GM12878 (cell line): Measurements from ENCODE around the gene JAGN1. TPM values are rescaled to one million over a fixed set of nuclear protein-coding genes. Genes with fewer than 3 reads are reported as not detected.
A peak's percentile ranks its signal among the peaks of the same experiment; 100 is the strongest.

Experiments
- CHD2 ChIP-seq: IDR thresholded peaks from 2 replicates; pipeline ENCODE4 v1.6.1; 2011; ENCODE audit warnings: low read depth, low read length, improper control_type of control experiment, borderline replicate concordance
- CREB1 ChIP-seq: IDR thresholded peaks from 2 replicates; pipeline ENCODE4 v1.6.1; 2012; ENCODE audit warnings: low read depth, mild to moderate bottlenecking, inconsistent platforms
- CREM ChIP-seq: IDR thresholded peaks from 2 replicates; pipeline ENCODE4 v1.6.1; 2014; ENCODE audit warnings: antibody characterized with exemption, low read depth
- DPF2 ChIP-seq: fragments of 450-650 bp; IDR thresholded peaks from 2 replicates; pipeline ENCODE4 v1.6.1; 2017; ENCODE audit warnings: mild to moderate bottlenecking
- IRF3 ChIP-seq: fragments of 450-650 bp; IDR thresholded peaks from 2 replicates; pipeline ENCODE4 v1.6.1; 2014; ENCODE audit warnings: mild to moderate bottlenecking
- MEF2B ChIP-seq: fragments of 450-650 bp; IDR thresholded peaks from 2 replicates; pipeline ENCODE4 v1.6.1; 2018; ENCODE audit warnings: mild to moderate bottlenecking, moderate library complexity; ENCODE audit not compliant: partially characterized antibody, poor library complexity, severe bottlenecking
- MYC ChIP-seq: IDR thresholded peaks from 2 replicates; pipeline ENCODE4 v1.6.1; 2011; ENCODE audit warnings: mild to moderate bottlenecking, low read length, moderate library complexity, inconsistent platforms; ENCODE audit not compliant: insufficient read depth, insufficient replicate concordance, insufficient read length, severe bottlenecking
- NFYB ChIP-seq: IDR thresholded peaks from 2 replicates; pipeline ENCODE4 v1.6.1; 2011; ENCODE audit warnings: low read depth, mild to moderate bottlenecking, low read length, improper control_type of control experiment, moderate library complexity; ENCODE audit not compliant: insufficient read depth
- NKRF ChIP-seq: fragments of 450-650 bp; conservative IDR thresholded peaks from 2 replicates; pipeline ENCODE4 v1.6.1; 2017; ENCODE audit warnings: mild to moderate bottlenecking, moderate library complexity
- NRF1 ChIP-seq: conservative IDR thresholded peaks from 2 replicates; pipeline ENCODE4 v1.6.1; 2011; ENCODE audit warnings: mild to moderate bottlenecking, low read depth, low read length, improper control_type of control experiment
- PML ChIP-seq: IDR thresholded peaks from 2 replicates; pipeline ENCODE4 v1.6.1; 2012; ENCODE audit warnings: low read length, inconsistent platforms
- RFX5 ChIP-seq: IDR thresholded peaks from 2 replicates; pipeline ENCODE4 v1.6.1; 2011; ENCODE audit warnings: low read depth, low read length, improper control_type of control experiment
- SMAD5 ChIP-seq: IDR thresholded peaks from 2 replicates; pipeline ENCODE4 v1.6.1; 2016; ENCODE audit warnings: antibody characterized with exemption, low read depth
- SMARCA5 ChIP-seq: fragments of 450-650 bp; IDR thresholded peaks from 2 replicates; pipeline ENCODE4 v1.6.1; 2017; ENCODE audit warnings: mild to moderate bottlenecking
- SPI1 ChIP-seq: IDR thresholded peaks from 2 replicates; pipeline ENCODE4 v1.6.1; 2011; ENCODE audit warnings: low read depth, mild to moderate bottlenecking, low read length, moderate library complexity, borderline replicate concordance; ENCODE audit not compliant: insufficient read depth
- TAF1 ChIP-seq: IDR thresholded peaks from 2 replicates; pipeline ENCODE4 v1.6.1; 2011; ENCODE audit warnings: mild to moderate bottlenecking, low read depth, low read length, borderline replicate concordance
- TBL1XR1 ChIP-seq: IDR thresholded peaks from 2 replicates; pipeline ENCODE4 v1.6.1; 2012; ENCODE audit warnings: low read depth, low read length, improper control_type of control experiment
- YY1 ChIP-seq: IDR thresholded peaks from 2 replicates; pipeline ENCODE4 v1.6.1; 2011; ENCODE audit warnings: low read depth, mild to moderate bottlenecking, low read length
- ZNF207 ChIP-seq: fragments of 450-650 bp; IDR thresholded peaks from 2 replicates; pipeline ENCODE4 v1.6.1; 2014; ENCODE audit warnings: antibody characterized with exemption, mild to moderate bottlenecking, borderline replicate concordance
- polyA plus RNA-seq, 11 experiments: library from polyadenylated mRNA; depleted of rRNA in 4 of 11; unstranded in 6 of 11; stranded (reverse) in 5 of 11; fragments of >200 nt; fragmentation: Nextera tagmentation in 4 of 11; fragmentation: Illumina TruSeq in 1 of 11; extraction: Ambion mirVana in 4 of 11; extraction: Trizol in 1 of 11; gene quantifications; 1 replicate in 1 of 11; 2 replicates in 10 of 11; pipeline versions ENCODE4 v1.2.1 to v1.2.3, GENCODE V29; 2011 to 2016; ENCODE audit warnings: inconsistent platforms in 2 of 11, missing spikeins in 2 of 11, low read depth in 1 of 11
- total RNA-seq, 4 experiments: library from RNA; depleted of rRNA in 3 of 4; stranded (reverse); fragments of >200 nt in 3 of 4; fragmentation: Illumina TruSeq in 1 of 4; extraction: Trizol in 1 of 4; gene quantifications; 2 replicates each; pipeline versions ENCODE4 v1.2.1 to v1.2.3, GENCODE V29; 2013 to 2021
- TF ChIP-seq, protein P1 (sequence below): fragments of 450-650 bp; IDR thresholded peaks from 2 replicates; pipeline ENCODE4 v1.6.1; 2016; ENCODE audit warnings: mild to moderate bottlenecking, moderate library complexity, borderline replicate concordance
- TF ChIP-seq, protein P2 (sequence below): fragments of 450-650 bp; IDR thresholded peaks from 2 replicates; pipeline ENCODE4 v1.6.1; 2016; ENCODE audit warnings: mild to moderate bottlenecking

JAGN1 gene
- total and polyA plus RNA-seq, 10 of the 15 experiments (the other 5 are each of a cell fraction or from before 2014, with no cell fraction given), result 23.3 to 56.0 (median 35.4) TPM

- TF ChIP-seq PML (0 out of 2 replicates have a peak, but pooled peaks have one; percentile 30), RFX5 (no peak), SPI1 (peak; percentile 27; the same call in 1 of the 2 replicates), CHD2 (peak; percentile 88), MEF2B (no peak), TBL1XR1 (no peak), IRF3 (peak; percentile 68; the same call in 1 of the 2 replicates), NFYB (peak; percentile 89), NRF1 (peak; percentile 58), YY1 (peak; percentile 58; the same call in 1 of the 2 replicates), ZNF207 (peak; percentile 75; the same call in 1 of the 2 replicates), TAF1 (peak; percentile 18; the same call in 1 of the 2 replicates), CREM (0 out of 2 replicates have a peak, but pooled peaks have one; percentile 8), CREB1 (peak; percentile 47; the same call in 1 of the 2 replicates), MYC (peak; percentile 71), SMARCA5 (peak; percentile 63; the same call in 1 of the 2 replicates), NKRF (peak; percentile 48; the same call in 1 of the 2 replicates), SMAD5 (0 out of 2 replicates have a peak, but pooled peaks have one; percentile 58), DPF2 (peak; percentile 98)
- TF ChIP-seq, protein P1, sequence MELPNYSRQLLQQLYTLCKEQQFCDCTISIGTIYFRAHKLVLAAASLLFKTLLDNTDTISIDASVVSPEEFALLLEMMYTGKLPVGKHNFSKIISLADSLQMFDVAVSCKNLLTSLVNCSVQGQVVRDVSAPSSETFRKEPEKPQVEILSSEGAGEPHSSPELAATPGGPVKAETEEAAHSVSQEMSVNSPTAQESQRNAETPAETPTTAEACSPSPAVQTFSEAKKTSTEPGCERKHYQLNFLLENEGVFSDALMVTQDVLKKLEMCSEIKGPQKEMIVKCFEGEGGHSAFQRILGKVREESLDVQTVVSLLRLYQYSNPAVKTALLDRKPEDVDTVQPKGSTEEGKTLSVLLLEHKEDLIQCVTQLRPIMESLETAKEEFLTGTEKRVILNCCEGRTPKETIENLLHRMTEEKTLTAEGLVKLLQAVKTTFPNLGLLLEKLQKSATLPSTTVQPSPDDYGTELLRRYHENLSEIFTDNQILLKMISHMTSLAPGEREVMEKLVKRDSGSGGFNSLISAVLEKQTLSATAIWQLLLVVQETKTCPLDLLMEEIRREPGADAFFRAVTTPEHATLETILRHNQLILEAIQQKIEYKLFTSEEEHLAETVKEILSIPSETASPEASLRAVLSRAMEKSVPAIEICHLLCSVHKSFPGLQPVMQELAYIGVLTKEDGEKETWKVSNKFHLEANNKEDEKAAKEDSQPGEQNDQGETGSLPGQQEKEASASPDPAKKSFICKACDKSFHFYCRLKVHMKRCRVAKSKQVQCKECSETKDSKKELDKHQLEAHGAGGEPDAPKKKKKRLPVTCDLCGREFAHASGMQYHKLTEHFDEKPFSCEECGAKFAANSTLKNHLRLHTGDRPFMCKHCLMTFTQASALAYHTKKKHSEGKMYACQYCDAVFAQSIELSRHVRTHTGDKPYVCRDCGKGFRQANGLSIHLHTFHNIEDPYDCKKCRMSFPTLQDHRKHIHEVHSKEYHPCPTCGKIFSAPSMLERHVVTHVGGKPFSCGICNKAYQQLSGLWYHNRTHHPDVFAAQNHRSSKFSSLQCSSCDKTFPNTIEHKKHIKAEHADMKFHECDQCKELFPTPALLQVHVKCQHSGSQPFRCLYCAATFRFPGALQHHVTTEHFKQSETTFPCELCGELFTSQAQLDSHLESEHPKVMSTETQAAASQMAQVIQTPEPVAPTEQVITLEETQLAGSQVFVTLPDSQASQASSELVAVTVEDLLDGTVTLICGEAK, result peak; percentile 46; the same call in 1 of the 2 replicates
- TF ChIP-seq, protein P2, sequence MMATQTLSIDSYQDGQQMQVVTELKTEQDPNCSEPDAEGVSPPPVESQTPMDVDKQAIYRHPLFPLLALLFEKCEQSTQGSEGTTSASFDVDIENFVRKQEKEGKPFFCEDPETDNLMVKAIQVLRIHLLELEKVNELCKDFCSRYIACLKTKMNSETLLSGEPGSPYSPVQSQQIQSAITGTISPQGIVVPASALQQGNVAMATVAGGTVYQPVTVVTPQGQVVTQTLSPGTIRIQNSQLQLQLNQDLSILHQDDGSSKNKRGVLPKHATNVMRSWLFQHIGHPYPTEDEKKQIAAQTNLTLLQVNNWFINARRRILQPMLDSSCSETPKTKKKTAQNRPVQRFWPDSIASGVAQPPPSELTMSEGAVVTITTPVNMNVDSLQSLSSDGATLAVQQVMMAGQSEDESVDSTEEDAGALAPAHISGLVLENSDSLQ, result peak; percentile 99
Measured at GRCh38 chr3:9843715-9844438, 46.5 kb upstream of the JAGN1 start, which contains the start of gene RPUSD3 (continued).
